GM18873 (cell line): ENCODE data around the gene CERT1.
A peak's percentile ranks its signal among the peaks of the same experiment; 100 is the strongest.
"Not testable (repeated sequence)": the region's sequence is repeated elsewhere in the genome, so short reads cannot be mapped to it uniquely, and the experiment has no call there.

ENCODE experiments used
- ATAC-seq: cut with Tn5 transposase; IDR thresholded peaks from one replicate; pipeline ENCODE4 v1.9.1; 2021; ENCODE audit warnings: mild to moderate bottlenecking, moderate library complexity, moderate number of reproducible peaks; ENCODE audit not compliant: unreplicated experiment, low FRiP score

Gene CERT1

GRCh38 chr5:75511435-75512382 is at the start of gene CERT1, which contains the start of gene POLK:
TSS of gene CERT1 (minus strand) at chr5:75511629. CDS start at chr5:75511207, 422 bp downstream.
TSS of gene POLK (plus strand) at chr5:75511891.
- peak; percentile 87 for ATAC-seq

GRCh38 chr5:75560655-75561054 is 49.2 kb upstream of the CERT1 start:
- ATAC-seq = not testable (repeated sequence)

GRCh38 chr5:75558981-75559632 is 47.7 kb upstream of the CERT1 start:
- ATAC-seq = no peak

GRCh38 chr5:75558221-75558620 is 46.8 kb upstream of the CERT1 start:
- no peak for ATAC-seq

- ATAC-seq = no peak
These were observed 41.9 kb upstream of the CERT1 start for GRCh38 chr5:75553358-75553757.

GRCh38 chr5:75552764-75553163 is 41.3 kb upstream of the CERT1 start:
- ATAC-seq = no peak

GRCh38 chr5:75551471-75551870 is 40.0 kb upstream of the CERT1 start:
- no peak for ATAC-seq

GRCh38 chr5:75550597-75550996 is 39.2 kb upstream of the CERT1 start:
- ATAC-seq = no peak

- ATAC-seq = no peak
These were observed 36.4 kb upstream of the CERT1 start for GRCh38 chr5:75547812-75548211.

- no peak for ATAC-seq
These were observed 35.4 kb upstream of the CERT1 start for GRCh38 chr5:75546830-75547229.

GRCh38 chr5:75545131-75545530 is 33.7 kb upstream of the CERT1 start:
- no peak for ATAC-seq

GRCh38 chr5:75538211-75538610 is 26.8 kb upstream of the CERT1 start:
- no peak for ATAC-seq

- no peak for ATAC-seq
These were observed 25.4 kb upstream of the CERT1 start for GRCh38 chr5:75536694-75537360.

- no peak for ATAC-seq
These were observed 24.7 kb upstream of the CERT1 start for GRCh38 chr5:75536147-75536546.

GRCh38 chr5:75534734-75535133 is 23.3 kb upstream of the CERT1 start:
- ATAC-seq = no peak

- not testable (repeated sequence) for ATAC-seq
These were observed 22.3 kb upstream of the CERT1 start for GRCh38 chr5:75533716-75534115.

- no peak for ATAC-seq
These were observed 20.8 kb upstream of the CERT1 start for GRCh38 chr5:75532190-75532589.

GRCh38 chr5:75529185-75529584 is 17.8 kb upstream of the CERT1 start:
- no peak for ATAC-seq

GRCh38 chr5:75526070-75526469 is 14.6 kb upstream of the CERT1 start:
- no peak for ATAC-seq

- ATAC-seq = no peak
These were observed 13.9 kb upstream of the CERT1 start for GRCh38 chr5:75525344-75525743.

- no peak for ATAC-seq
These were observed 13.2 kb upstream of the CERT1 start for GRCh38 chr5:75524591-75524990.
